HepG2 (cell line): Measurements from ENCODE around the gene ADGRL3. TPM values are rescaled to one million over a fixed set of nuclear protein-coding genes. Genes with fewer than 3 reads are reported as not detected.
A peak's percentile ranks its signal among the peaks of the same experiment; 100 is the strongest.

Experiments
- ATAC-seq: fragments of 200-7000 bp; cut with Tn5 transposase; 3 replicates; pipeline ENCODE4 v1.9.1; 2020; ENCODE audit warnings: mild to moderate bottlenecking, moderate library complexity
- BruUV-seq: library from RNA; stranded (reverse); fragments of 400-500 nt; replicated peaks from 2 replicates; lab custom pipeline; 2021; lab: Mats Ljungman, UMichigan
- CTCF ChIA-PET: fragments of 300-600 bp; formaldehyde crosslinking; extraction: SDS; loops from one replicate; lab custom pipeline; 2021; ENCODE audit warnings: low total read pairs, inconsistent platforms, low intra/inter-chr PET ratio; lab: Yijun Ruan, JAX
- POLR2A ChIA-PET: fragments of 350-600 bp; sonication (Branson Sonifier 250); formaldehyde crosslinking; loops from one replicate; lab custom pipeline; 2020; ENCODE audit warnings: antibody characterized with exemption, inconsistent platforms; lab: Yijun Ruan, JAX
- DNase-seq: peaks from one replicate; pipeline ENCODE4 v3.0.0-alpha.2; 2015; ENCODE audit warnings: low spot score
- FAIRE-seq: peaks from 3 replicates; lab custom pipeline; 2011; peaks lifted over from hg19 to GRCh38; lab: Jason Lieb, UNC
- H2AFZ ChIP-seq: one replicate; pipeline ENCODE4 v1.6.1; 2011; ENCODE audit warnings: low read length, inconsistent platforms
- H3K27ac ChIP-seq: fragments of 300-600 bp; 3 replicates; pipeline ENCODE4 v1.8.0; 2011; ENCODE audit warnings: mixed run types, mild to moderate bottlenecking, mixed read lengths, low read length, inconsistent platforms; ENCODE audit not compliant: insufficient read depth; ENCODE audit errors: extremely low read length
- H3K27me3 ChIP-seq, 2 experiments: fragments of 200-600 bp in 1 of 2; 2 replicates in 1 of 2; 3 replicates in 1 of 2; pipeline versions ENCODE4 v1.6.0 to v1.8.0; 2011; ENCODE audit warnings: low read length in 2 of 2, mild to moderate bottlenecking in 2 of 2, moderate library complexity in 2 of 2, inconsistent platforms in 1 of 2; ENCODE audit not compliant: insufficient read depth in 2 of 2, control insufficient read depth in 1 of 2
- H3K36me3 ChIP-seq, 2 experiments: fragments of 200-600 bp in 1 of 2; replicated peaks in 1 of 2; 2 replicates in 1 of 2; 3 replicates in 1 of 2; pipeline versions ENCODE4 v1.5.1 to v1.8.0; 2011; ENCODE audit warnings: low read length in 2 of 2, inconsistent platforms in 1 of 2; ENCODE audit not compliant: insufficient read depth in 2 of 2, control insufficient read depth in 1 of 2
- H3K4me1 ChIP-seq: 2 replicates; pipeline ENCODE4 v1.5.1; 2012; ENCODE audit warnings: low read length, inconsistent platforms; ENCODE audit not compliant: insufficient read depth
- H3K4me2 ChIP-seq: 2 replicates; pipeline ENCODE4 v1.6.0; 2011; ENCODE audit warnings: low read depth, low read length, inconsistent platforms
- H3K4me3 ChIP-seq, 3 experiments: fragments of 200-600 bp in 1 of 3; sonication (generic), shearing (Covaris generic) in 1 of 3; replicated peaks in 1 of 3; 2 replicates each; pipeline ENCODE4 v1.5.1; 2011 to 2016; ENCODE audit warnings: low read length in 3 of 3, inconsistent platforms in 2 of 3, low read depth in 2 of 3, mild to moderate bottlenecking in 2 of 3, control low read depth in 1 of 3, mixed read lengths in 1 of 3; ENCODE audit not compliant: insufficient read depth in 1 of 3
- H3K79me2 ChIP-seq: one replicate; pipeline ENCODE4 v1.6.1; 2011; ENCODE audit warnings: low read length, inconsistent platforms; ENCODE audit not compliant: insufficient read depth
- H3K9ac ChIP-seq: 2 replicates; pipeline ENCODE4 v1.6.0; 2011; ENCODE audit warnings: mild to moderate bottlenecking, low read depth, low read length, inconsistent platforms; ENCODE audit not compliant: insufficient read depth
- H3K9me3 ChIP-seq: 2 replicates; pipeline ENCODE4 v1.5.1; 2012; ENCODE audit warnings: mild to moderate bottlenecking, low read length
- H4K20me1 ChIP-seq: 2 replicates; pipeline ENCODE4 v1.6.0; 2011; ENCODE audit warnings: inconsistent platforms, mild to moderate bottlenecking, low read length, moderate library complexity; ENCODE audit not compliant: insufficient read depth
- CHCHD3 ChIP-seq: sonication (generic); formaldehyde crosslinking; IDR thresholded peaks from 2 replicates; pipeline ENCODE4 v1.8.0; 2022; ENCODE audit warnings: mild to moderate bottlenecking, missing genetic modification reagents, moderate library complexity
- KLF9 ChIP-seq: IDR thresholded peaks from 2 replicates; pipeline ENCODE4 v1.6.1; 2016; ENCODE audit warnings: low read depth
- MIER2 ChIP-seq: IDR thresholded peaks from 2 replicates; pipeline ENCODE4 v1.6.1; 2016; ENCODE audit warnings: missing biosample characterization, missing genetic modification reagents
- RBM39 ChIP-seq: fragments of 200-400 bp; formaldehyde crosslinking; IDR thresholded peaks from one replicate; pipeline ENCODE4 v1.6.1; 2018; ENCODE audit warnings: antibody characterized with exemption, mild to moderate bottlenecking, low read depth, low read length; ENCODE audit not compliant: poor library complexity, severe bottlenecking
- ZNF160 ChIP-seq: sonication (generic); formaldehyde crosslinking; IDR thresholded peaks from 2 replicates; pipeline ENCODE4 v1.8.0; 2022; ENCODE audit warnings: mild to moderate bottlenecking, inconsistent platforms, missing genetic modification reagents
- ZNF256 ChIP-seq: sonication (generic); formaldehyde crosslinking; conservative IDR thresholded peaks from 2 replicates; pipeline ENCODE4 v1.4.0; 2020; ENCODE audit warnings: missing genetic modification reagents
- ZNF350 ChIP-seq: sonication (generic); formaldehyde crosslinking; IDR thresholded peaks from 2 replicates; pipeline ENCODE4 v1.4.0; 2020; ENCODE audit warnings: mild to moderate bottlenecking, low read depth, missing genetic modification reagents, borderline replicate concordance
- ZNF749 ChIP-seq: sonication (generic); formaldehyde crosslinking; IDR thresholded peaks from 2 replicates; pipeline ENCODE4 v1.8.0; 2022; ENCODE audit warnings: mild to moderate bottlenecking, missing genetic modification reagents, moderate library complexity, borderline replicate concordance
- WGBS: methylation state at CpG from one replicate; pipeline ENCODE4 v1.1.6; 2017; ENCODE audit warnings: low lambda C conversion rate; 5-methylcytosine and 5-hydroxymethylcytosine counted together
- in situ Hi-C: cut with HindIII; loops from 2 replicates; pipeline ENCODE4 v1.10.0; 2017; ENCODE audit warnings: low pct_unique_long_range_greater_than_20kb; ENCODE audit not compliant: extremely low pct_ligation_motif_present
- intact Hi-C: fragments of 100-400 bp; cut with micrococcal nuclease; formaldehyde crosslinking; loops from one replicate; pipeline ENCODE4 v1.10.0; 2022; ENCODE audit not compliant: unreplicated experiment
- polyA plus RNA-seq, 8 experiments: library from polyadenylated mRNA; depleted of rRNA in 3 of 8; stranded (reverse) in 7 of 8; unstranded in 1 of 8; fragments of >200 nt; fragmentation: Illumina TruSeq in 4 of 8; extraction: Trizol in 4 of 8; gene quantifications; 2 replicates each; pipeline versions ENCODE4 v1.2.1 to v1.2.3, GENCODE V29; 2011 to 2016; ENCODE audit warnings: low read depth in 4 of 8, missing spikeins in 1 of 8, mixed read lengths in 1 of 8; ENCODE audit not compliant: insufficient read depth in 1 of 8
- total RNA-seq, 5 experiments: library from RNA; depleted of rRNA; stranded (reverse); fragments of >200 nt; fragmentation: Illumina TruSeq; extraction: Trizol; gene quantifications; 2 replicates each; pipeline ENCODE4 v1.2.3, GENCODE V29; 2016; ENCODE audit warnings: low read depth in 1 of 5
- TF ChIP-seq, protein P1 (sequence below): sonication (generic); formaldehyde crosslinking; IDR thresholded peaks from 2 replicates; pipeline ENCODE4 v1.5.0; 2020; ENCODE audit warnings: missing genetic modification reagents
- TF ChIP-seq, protein P2 (sequence below): sonication (generic); formaldehyde crosslinking; conservative IDR thresholded peaks from 2 replicates; pipeline ENCODE4 v1.4.0; 2020; ENCODE audit warnings: missing genetic modification reagents
- TF ChIP-seq, protein P3 (sequence below): sonication (generic); formaldehyde crosslinking; IDR thresholded peaks from 2 replicates; pipeline ENCODE4 v1.4.0; 2020; ENCODE audit warnings: missing genetic modification reagents
- TF ChIP-seq, protein P4 (sequence below): sonication (generic); formaldehyde crosslinking; conservative IDR thresholded peaks from 2 replicates; pipeline ENCODE4 v1.4.0; 2020; ENCODE audit warnings: mild to moderate bottlenecking, missing genetic modification reagents, moderate library complexity

The ADGRL3 gene
- total and polyA plus RNA-seq, 2 of the 13 experiments (the other 11 are each of a cell fraction or from before 2014, with no cell fraction given) = 0.04 to 0.05 TPM

DNA sequence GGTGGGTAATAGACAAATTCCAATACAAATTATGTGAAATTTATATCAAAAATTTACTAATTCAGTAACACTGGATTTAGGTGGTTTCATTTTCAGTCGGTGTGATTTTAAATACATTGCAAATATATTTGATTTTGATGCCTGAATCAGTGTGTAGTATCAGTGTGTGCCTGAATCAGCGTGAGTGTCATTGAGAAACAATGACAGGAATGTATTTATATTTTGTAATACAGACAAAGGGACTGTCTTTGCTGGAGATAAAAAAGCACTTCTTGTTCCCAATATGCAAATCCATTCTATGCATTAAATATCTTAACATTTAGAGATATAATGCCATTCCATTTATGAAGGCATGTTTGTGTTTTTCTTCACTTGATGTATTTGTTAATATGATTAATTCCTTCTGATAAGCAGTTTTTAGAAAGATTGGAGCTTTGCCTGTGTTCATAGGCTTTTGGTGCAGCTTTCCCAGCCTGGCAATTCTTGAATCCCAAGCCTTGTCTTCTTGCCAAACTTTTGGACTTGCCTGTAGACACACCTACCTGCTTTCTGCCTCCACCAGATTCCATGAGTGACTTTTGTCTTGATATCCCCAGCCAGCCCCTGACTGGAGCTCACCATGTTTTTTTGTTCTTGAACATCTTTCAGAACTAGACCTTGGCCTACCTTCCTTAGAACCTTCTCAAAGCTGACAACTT lies 243.8 kb downstream of the ADGRL3 start:
- ATAC-seq = no peak
- no TSS peak for BruUV-seq
- no peak overlapping the region for H2AFZ ChIP-seq
- no peaks in the 10 kb centered on the region for H3K36me3 ChIP-seq
- no peak overlapping the region for H3K4me2 ChIP-seq
- H3K79me2 ChIP-seq = no peaks in the 10 kb centered on the region
- H3K9me3 ChIP-seq = no peaks in the 10 kb centered on the region
- 0% methylated on average over 2 of the region's 2 CpGs for WGBS
- H3K4me1 ChIP-seq = no peaks in the 10 kb centered on the region
- no peak overlapping the region for H3K27ac ChIP-seq
- TF ChIP-seq ZNF749 (CRISPR knock-in tag) = no peak
- TF ChIP-seq CHCHD3 = no peak
- TF ChIP-seq ZNF256 (CRISPR knock-in tag) = no peak
- TF ChIP-seq, protein P1, sequence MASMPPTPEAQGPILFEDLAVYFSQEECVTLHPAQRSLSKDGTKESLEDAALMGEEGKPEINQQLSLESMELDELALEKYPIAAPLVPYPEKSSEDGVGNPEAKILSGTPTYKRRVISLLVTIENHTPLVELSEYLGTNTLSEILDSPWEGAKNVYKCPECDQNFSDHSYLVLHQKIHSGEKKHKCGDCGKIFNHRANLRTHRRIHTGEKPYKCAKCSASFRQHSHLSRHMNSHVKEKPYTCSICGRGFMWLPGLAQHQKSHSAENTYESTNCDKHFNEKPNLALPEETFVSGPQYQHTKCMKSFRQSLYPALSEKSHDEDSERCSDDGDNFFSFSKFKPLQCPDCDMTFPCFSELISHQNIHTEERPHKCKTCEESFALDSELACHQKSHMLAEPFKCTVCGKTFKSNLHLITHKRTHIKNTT (CRISPR knock-in tag) = no peak
- no peak for TF ChIP-seq KLF9 (CRISPR knock-in tag)
- no peak for TF ChIP-seq RBM39
- TF ChIP-seq ZNF160 (CRISPR knock-in tag) = no peak
- TF ChIP-seq ZNF350 = no peak
- TF ChIP-seq, protein P2, sequence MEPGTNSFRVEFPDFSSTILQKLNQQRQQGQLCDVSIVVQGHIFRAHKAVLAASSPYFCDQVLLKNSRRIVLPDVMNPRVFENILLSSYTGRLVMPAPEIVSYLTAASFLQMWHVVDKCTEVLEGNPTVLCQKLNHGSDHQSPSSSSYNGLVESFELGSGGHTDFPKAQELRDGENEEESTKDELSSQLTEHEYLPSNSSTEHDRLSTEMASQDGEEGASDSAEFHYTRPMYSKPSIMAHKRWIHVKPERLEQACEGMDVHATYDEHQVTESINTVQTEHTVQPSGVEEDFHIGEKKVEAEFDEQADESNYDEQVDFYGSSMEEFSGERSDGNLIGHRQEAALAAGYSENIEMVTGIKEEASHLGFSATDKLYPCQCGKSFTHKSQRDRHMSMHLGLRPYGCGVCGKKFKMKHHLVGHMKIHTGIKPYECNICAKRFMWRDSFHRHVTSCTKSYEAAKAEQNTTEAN (CRISPR knock-in tag) = no peak
- TF ChIP-seq, protein P3, sequence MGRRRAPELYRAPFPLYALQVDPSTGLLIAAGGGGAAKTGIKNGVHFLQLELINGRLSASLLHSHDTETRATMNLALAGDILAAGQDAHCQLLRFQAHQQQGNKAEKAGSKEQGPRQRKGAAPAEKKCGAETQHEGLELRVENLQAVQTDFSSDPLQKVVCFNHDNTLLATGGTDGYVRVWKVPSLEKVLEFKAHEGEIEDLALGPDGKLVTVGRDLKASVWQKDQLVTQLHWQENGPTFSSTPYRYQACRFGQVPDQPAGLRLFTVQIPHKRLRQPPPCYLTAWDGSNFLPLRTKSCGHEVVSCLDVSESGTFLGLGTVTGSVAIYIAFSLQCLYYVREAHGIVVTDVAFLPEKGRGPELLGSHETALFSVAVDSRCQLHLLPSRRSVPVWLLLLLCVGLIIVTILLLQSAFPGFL (CRISPR knock-in tag) = no peak
- TF ChIP-seq MIER2 (CRISPR knock-in tag) = no peak
- TF ChIP-seq, protein P4, sequence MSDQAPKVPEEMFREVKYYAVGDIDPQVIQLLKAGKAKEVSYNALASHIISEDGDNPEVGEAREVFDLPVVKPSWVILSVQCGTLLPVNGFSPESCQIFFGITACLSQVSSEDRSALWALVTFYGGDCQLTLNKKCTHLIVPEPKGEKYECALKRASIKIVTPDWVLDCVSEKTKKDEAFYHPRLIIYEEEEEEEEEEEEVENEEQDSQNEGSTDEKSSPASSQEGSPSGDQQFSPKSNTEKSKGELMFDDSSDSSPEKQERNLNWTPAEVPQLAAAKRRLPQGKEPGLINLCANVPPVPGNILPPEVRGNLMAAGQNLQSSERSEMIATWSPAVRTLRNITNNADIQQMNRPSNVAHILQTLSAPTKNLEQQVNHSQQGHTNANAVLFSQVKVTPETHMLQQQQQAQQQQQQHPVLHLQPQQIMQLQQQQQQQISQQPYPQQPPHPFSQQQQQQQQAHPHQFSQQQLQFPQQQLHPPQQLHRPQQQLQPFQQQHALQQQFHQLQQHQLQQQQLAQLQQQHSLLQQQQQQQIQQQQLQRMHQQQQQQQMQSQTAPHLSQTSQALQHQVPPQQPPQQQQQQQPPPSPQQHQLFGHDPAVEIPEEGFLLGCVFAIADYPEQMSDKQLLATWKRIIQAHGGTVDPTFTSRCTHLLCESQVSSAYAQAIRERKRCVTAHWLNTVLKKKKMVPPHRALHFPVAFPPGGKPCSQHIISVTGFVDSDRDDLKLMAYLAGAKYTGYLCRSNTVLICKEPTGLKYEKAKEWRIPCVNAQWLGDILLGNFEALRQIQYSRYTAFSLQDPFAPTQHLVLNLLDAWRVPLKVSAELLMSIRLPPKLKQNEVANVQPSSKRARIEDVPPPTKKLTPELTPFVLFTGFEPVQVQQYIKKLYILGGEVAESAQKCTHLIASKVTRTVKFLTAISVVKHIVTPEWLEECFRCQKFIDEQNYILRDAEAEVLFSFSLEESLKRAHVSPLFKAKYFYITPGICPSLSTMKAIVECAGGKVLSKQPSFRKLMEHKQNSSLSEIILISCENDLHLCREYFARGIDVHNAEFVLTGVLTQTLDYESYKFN = no peak
- H3K27me3 ChIP-seq = no peaks in the 10 kb centered on the region; a peak in 1 of 5 replicates
- peak; percentile 7 for DNase-seq
- no peak for FAIRE-seq
- CTCF ChIA-PET = no interaction called here
- H3K4me3 ChIP-seq = no peak overlapping the region
- intact Hi-C loops (no loop called here), in situ Hi-C loops (no loop called here)
- no peaks in the 10 kb centered on the region for H4K20me1 ChIP-seq
- H3K9ac ChIP-seq = no peak overlapping the region
- POLR2A ChIA-PET = no interaction called here
